ENCODE measurements around the gene ZNF138.
A peak's percentile ranks its signal among the peaks of the same experiment; 100 is the strongest.
"Not testable (repeated sequence)": the region's sequence is repeated elsewhere in the genome, so short reads cannot be mapped to it uniquely, and the experiment has no call there.

ZNF138 gene

DNA sequence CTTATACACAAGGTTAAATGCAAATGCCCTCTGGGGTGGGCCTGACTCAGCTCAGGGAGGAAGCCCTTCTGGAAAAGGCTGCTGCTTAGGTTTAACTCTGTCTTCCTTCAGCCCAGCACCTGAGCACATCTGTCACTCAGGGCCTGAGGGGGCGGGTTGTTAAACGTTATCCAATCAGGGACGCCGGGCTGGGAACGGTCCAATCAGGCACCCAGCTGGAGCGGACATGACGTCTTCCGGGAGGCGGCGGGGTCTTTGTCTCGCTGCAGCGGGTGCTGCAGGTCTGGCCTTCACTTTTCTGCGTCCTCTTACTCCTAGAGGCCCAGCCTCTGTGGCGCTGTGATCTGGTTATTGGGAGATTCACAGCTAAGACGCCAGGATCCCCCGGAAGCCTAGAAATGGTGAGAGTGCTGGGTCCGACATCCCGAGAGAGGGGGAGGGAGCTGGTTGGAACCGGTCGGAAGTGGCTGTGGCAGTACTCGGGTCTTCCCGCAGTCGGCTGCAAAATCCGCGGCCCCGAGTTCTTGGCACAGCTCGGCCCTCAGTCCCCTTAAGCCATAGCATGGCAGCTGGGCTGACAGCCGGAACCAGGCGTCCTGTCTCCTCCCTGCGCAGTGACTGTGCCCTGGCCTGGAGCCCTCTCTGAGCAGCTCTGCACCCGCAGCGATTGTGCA lies at the start of gene ZNF138:
ZNF138 (plus strand) TSS at position 258 of the 674 bp plus-strand sequence; CDS start at position 399, 141 bp downstream.
- peak; percentile 97 for DNase-seq
- in situ Hi-C loops (cut with MboI; ENCODE audit: low pct_unique_long_range_greater_than_20kb, low sequenced_read_pairs): no loop called here

DNA sequence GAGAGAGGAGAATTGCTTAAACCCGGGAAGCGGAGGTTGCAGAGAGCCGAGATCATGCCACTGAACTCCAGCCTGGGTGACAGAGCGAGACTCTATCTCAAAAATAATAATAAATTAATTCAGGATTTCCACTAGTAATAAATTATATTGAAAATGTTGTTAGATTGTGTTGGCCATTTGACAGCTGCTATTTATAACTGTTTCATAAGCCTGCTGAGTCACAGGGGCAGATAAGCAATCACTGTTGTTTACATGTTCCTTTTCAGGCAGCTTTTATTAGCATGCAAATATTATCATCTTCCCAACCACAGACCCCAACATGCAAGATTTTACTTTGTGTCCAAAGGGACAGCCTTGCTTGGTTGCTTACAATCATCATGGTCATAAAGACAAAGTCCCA lies 49.5 kb upstream of the ZNF138 start:
- no peak for DNase-seq

DNA sequence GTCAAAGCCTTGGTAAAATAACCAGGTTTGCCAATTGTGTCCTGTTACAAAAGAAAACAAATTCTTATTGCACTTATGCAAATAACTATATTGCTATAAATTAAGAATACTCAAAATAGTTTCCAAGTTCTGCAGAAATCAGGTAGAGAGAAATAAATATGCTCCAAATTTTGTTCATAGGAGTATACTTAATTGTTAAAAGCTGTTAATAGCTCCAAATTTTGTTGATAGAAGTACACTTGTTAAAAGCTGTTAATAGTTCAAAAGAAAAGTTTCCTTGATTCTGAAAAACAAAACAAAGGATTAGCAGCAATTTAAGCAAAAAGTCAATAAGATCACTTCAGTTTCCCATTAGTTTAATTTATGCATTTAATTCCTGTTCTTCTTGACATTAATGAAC lies 46.4 kb upstream of the ZNF138 start:
- in situ Hi-C loops (cut with MboI; ENCODE audit: low pct_unique_long_range_greater_than_20kb, low sequenced_read_pairs): no loop called here
- DNase-seq: no peak

More for the DNA sequence above, 49.5 kb upstream of the ZNF138 start:
- in situ Hi-C loops (cut with MboI; ENCODE audit: low pct_unique_long_range_greater_than_20kb, low sequenced_read_pairs): no loop called here

DNA sequence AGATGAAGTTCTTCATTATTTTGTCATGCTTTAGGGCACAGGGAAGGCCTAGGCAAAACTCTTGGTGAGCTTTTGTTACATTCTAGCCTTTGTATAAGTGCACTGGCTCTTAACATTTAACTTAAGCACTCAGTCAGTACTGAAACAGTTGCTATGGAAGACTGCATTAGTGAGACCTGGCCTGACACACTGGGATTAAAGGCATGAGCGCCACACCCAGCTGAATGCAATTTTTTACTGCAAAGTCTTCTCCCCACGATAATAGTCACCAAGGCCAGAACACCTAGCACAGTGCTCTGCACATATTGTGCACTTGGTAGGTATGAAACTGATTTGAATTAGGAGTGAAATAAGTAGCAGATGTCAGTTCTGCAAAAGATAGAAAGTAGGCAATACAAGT lies 41.2 kb upstream of the ZNF138 start:
- in situ Hi-C loops (cut with MboI; ENCODE audit: low pct_unique_long_range_greater_than_20kb, low sequenced_read_pairs): no loop called here

DNA sequence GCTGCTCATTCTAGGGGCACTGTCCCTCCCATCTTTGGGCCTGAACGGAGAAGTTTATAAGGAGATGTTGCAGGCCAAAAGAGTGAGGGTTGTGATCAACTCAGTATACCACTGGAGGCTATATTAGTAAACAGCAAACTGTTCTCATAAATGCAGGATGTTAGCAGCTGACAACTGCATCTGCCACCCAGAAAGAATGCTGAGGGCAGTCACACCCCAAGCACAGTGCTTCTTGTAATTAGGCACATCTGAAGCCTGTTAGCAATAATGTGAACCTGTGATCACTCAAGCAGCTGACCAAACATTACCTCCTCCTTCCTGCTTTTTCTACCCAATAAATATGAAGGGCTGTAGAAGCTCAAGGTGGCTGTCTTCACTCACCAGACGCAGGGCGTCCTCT lies 38.4 kb upstream of the ZNF138 start:
- DNase-seq: no peak
- in situ Hi-C loops (cut with MboI; ENCODE audit: low pct_unique_long_range_greater_than_20kb, low sequenced_read_pairs): no loop called here

More for the DNA sequence above, 41.2 kb upstream of the ZNF138 start:
- no peak for DNase-seq

DNA sequence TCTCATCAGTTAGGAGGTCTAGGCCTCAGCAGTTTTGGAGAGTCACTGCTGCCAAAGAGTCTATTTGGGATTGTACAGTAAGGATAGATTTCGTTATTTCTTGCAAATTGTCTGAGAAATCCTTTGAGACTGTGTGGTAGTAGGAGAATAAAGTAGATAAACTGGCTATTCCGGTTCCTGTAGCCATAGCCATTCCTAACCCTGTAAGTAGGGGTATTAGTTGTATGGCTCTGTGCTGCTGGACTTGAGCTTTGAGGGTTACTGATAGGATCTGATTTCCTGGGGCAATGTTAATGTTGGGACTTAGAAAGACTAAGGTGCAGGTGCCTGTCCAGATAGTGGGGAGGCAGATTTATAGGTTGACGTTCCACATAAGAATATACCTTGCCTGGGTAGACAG lies 36.1 kb upstream of the ZNF138 start:
- in situ Hi-C loops (cut with MboI; ENCODE audit: low pct_unique_long_range_greater_than_20kb, low sequenced_read_pairs): no loop called here
- no peak for DNase-seq

DNA sequence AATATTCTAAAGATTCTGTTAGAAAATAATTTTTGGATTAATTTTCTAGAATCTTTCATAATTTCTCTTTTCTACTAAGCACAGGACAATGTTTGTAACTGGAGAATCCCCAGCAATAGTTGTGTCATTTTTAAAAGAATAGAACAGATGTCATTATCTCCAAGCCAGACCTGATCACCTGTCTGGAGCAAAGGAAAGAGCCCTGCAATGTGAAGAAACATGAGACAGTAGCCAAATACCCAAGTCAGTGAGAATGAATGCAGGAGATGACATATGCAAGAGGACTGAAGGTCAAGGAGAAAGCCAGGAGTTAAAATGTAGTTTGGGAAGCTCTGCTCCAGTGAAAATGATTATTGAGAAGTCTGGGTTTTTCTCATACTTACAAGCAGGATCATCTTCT lies 25.4 kb upstream of the ZNF138 start:
- in situ Hi-C loops (cut with MboI; ENCODE audit: low pct_unique_long_range_greater_than_20kb, low sequenced_read_pairs): no loop called here
- DNase-seq: no peak

DNA sequence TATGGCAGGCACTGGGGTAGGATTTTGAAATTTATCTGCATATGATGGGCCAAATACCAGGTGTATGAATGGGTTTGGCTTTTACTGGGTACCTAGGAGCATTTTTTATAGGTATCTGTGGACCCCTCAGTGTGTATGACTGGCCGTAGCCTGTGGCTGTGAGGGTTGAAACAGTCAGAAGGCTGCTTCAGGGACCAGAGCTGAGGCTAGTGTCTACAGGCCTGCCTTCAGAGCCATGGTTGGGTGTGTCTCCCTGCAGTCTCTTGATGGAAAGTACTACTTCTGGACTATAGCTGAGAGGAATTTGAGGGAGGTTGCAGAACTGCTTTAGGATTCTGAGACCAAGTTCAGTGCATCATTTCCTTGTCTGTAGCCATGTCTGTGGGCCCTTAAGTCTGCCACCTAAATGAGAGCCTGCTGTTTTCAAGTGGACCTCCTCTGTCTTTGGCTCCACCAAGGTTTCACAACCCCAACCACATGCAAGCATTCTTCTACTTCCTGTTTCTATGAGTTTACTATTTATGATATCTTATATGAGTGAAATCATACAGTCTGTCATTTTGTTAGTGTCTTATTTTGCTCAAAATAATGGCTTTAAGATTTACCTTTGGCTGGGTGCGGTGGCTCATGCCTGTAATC lies 19.9 kb upstream of the ZNF138 start:
- in situ Hi-C loops (cut with MboI; ENCODE audit: low pct_unique_long_range_greater_than_20kb, low sequenced_read_pairs): no loop called here

DNA sequence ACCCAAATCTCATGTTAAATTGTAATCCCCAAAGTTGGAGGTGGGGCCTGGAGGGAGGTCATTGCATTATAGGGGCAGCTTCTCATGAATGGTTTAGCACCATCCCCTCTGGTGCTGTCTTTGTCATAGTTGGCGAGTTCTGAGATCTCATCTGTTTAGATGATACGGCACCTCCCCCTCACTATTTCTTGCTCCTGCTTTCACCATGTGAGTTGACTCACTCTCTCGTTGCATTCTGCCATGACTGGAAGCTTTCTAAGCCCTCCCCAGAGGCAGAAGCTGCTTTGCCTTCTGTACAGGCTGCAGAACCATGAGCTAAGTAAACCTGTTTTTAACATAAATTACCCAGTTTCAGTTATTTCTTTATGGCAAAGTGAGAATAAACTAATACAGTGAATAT lies 18.9 kb upstream of the ZNF138 start:
- DNase-seq: no peak
- in situ Hi-C loops (cut with MboI; ENCODE audit: low pct_unique_long_range_greater_than_20kb, low sequenced_read_pairs): no loop called here

More for the DNA sequence above, 19.9 kb upstream of the ZNF138 start:
- peak; percentile 25 for DNase-seq

DNA sequence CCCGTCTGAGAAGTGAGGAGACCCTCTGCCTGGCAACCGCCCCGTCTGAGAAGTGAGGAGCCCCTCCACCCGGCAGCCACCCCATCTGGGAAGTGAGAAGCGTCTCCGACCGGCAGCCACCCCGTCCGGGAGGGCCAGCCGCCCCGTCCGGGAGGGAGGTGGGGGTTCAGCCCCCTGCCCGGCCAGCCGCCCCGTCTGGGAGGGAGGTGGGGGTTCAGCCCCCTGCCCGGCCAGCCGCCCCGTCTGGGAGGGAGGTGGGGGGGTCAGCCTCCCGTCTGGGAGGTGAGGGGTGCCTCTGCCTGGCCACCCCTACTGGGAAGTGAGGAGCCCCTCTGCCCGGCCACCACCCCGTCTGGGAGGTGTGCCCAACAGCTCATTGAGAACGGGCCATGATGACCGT lies 9.4 kb upstream of the ZNF138 start:
- in situ Hi-C loops (cut with MboI; ENCODE audit: low pct_unique_long_range_greater_than_20kb, low sequenced_read_pairs); DNase-seq: not testable (repeated sequence)

DNA sequence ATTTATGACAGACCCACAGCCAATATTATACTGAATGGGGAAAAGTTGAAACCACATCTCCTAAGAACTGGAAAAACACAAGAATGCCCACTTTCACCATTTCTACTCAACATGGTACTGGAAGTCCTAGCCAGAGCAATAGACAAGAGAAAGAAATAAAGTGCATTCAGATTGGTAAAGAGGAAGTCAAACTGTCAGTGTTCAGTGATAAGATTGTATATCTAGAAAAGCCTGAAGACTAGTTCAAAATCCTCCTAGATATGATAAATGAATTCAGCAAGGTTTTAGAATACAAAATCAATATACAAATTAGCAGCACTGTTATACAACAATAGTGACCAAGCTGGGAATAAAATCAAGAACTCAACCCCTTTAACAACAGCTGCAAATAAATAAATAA lies 6.9 kb upstream of the ZNF138 start:
- DNase-seq: no peak
- in situ Hi-C loops (cut with MboI; ENCODE audit: low pct_unique_long_range_greater_than_20kb, low sequenced_read_pairs): no loop called here

DNA sequence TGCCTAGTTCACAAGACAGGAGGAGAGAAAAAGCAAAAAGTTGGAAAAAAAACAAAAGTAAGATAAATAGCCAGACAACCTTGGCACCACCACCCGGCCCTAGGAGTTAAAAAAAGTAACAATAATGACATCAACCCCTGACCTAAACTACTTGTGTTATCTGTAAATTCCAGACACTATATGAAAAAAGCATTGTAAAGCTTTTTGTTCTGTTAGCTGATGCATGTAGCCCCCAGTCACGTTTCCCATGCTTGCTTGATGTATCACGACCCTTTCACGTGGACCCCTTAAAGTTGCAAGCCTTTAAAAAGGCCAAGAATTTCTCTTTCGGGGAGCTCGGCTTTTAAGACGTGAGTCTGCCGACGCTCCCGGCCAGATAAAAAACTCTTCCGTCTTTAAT lies 5.0 kb upstream of the ZNF138 start:
- in situ Hi-C loops (cut with MboI; ENCODE audit: low pct_unique_long_range_greater_than_20kb, low sequenced_read_pairs); DNase-seq: not testable (repeated sequence)

DNA sequence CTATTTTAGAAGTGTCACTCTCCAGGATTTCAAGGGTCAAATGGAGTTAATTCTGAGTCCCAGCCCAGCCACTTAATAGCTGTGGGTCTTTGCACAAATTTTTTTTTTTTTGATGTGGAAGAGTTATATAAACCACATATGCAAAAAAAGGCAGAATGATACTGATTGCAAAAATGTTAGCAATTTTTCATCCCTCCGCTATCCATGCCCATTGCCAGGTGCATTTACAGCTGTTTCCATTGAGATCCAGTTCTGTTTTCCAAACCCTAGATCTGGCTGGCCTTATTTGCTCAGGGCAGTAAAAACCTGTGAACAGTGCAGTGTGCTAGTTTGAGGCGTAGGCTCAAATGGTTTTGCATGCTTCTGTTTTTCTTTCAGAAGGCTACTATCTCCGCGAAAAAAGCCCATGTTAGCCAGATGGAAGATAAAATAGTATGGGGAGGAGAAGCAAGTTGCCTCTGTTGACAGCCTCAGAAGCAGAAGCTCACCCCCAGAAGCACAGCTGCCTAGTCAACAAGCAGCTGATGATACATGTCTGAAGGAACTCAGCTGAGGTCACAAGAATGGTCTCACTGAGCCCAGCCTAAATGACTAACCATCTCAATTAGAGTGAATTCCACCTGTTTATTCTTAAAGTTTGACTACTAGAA lies 997 bp upstream of the ZNF138 start:
- DNase-seq: no peak
- in situ Hi-C loops (cut with MboI; ENCODE audit: low pct_unique_long_range_greater_than_20kb, low sequenced_read_pairs): no loop called here

DNA sequence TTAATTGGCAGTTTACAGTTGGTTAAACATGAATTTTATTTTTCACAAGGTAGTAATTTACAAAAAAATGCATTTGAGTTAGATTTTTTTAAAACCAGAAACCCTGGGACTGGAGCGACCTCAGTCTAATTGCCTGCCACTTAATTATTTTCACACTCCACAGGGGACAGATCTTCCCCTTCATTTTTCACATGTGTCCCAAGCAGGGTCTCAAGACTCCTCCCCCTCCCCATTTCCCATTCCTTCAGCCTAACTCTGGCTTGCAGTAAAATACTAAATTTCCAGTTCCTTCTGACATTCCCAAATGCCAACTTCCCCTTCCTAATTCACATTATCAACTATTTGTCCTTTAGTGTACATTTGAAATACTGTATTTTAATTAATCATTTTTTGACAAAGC lies 948 bp downstream of the ZNF138 start:
- in situ Hi-C loops (cut with MboI; ENCODE audit: low pct_unique_long_range_greater_than_20kb, low sequenced_read_pairs): no loop called here
- DNase-seq: peak; percentile 12

DNA sequence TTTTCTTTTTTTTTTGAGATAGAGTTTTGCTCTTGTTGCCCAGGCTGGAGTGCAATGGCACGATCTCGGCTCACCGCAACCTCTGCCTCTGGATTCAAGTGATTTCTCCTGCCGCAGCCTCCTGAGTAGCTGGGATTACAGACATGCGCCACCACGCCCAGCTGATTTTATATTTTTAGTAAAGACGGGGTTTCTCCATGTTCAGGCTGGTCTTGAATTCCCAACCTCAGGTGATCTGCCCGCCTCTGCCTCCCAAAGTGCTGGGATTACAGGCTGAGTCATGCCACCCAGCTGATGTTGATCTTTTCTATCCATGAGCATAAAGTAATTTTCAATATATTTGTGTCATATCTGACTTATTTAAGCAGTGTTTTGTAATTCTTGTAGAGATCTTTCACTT lies 4.9 kb downstream of the ZNF138 start:
- in situ Hi-C loops (cut with MboI; ENCODE audit: low pct_unique_long_range_greater_than_20kb, low sequenced_read_pairs); DNase-seq: not testable (repeated sequence)

DNA sequence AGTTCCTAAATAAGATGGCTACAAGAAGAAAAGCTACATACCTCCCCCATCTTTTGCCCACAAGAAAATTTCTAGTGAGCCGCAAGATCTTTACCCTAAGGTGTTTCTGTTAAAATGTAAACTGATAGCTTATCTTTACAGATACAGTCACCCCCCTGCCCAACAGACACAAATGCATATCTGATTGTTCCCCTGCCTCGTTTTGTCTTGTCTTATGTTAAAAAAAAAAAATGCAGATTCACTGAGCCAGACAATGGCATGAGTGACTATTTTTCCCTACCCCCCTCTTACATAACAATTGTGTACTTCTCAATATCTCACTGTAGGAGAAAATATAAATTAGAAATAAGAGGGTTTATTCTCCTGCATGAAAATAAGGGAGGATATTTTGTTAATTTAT lies 8.5 kb downstream of the ZNF138 start:
- in situ Hi-C loops (cut with MboI; ENCODE audit: low pct_unique_long_range_greater_than_20kb, low sequenced_read_pairs): no loop called here
- DNase-seq: no peak

DNA sequence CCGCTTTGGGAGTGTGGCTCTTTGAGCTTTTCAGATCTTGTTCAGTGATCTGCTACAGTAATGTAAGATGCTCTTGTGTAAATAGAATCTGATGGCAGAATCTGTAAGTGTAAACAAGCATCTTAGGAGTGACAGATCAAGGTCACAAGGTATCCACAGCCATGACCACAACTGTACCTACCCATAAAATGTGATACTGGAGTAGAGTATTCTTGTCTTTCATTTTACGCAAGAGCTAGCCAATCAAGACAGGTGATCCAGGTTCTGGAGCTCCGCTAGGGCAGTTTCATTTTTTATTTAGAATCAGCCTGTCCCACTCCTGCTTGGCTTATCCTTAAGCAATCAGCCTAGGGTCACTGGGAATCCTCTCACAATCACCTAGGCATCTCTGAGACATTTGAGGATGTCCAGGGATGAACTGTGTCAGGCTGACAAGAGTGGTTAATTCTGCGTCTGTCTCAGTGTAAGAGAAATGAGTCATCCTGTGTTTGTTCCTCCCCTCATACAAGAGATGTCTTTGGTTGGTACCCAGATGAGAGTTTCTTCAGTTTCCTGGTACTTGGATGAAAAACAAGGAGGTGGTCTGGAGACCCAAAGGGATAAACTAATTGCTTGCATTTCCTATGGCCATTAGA lies 13.6 kb downstream of the ZNF138 start:
- no peak for DNase-seq
- in situ Hi-C loops (cut with MboI; ENCODE audit: low pct_unique_long_range_greater_than_20kb, low sequenced_read_pairs): no loop called here

DNA sequence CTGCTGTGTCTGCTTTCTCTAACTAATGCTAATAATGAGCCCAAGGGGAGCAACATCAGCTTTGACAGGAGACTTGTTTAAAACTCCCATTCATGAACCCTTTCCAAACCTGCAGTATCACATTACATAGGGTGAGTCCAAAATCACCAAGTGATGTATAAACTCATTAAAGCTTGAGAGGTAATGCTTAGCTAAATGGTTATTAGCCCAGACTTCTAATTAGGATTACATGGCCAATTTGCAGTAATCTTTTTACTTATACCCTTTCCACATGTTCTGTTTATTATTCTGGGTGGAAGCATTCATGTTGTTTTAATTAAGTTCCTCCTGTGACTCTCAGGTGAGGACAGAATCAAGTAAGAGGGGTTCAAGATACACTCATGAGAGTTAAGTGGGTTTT lies 17.5 kb downstream of the ZNF138 start:
- DNase-seq: no peak
- in situ Hi-C loops (cut with MboI; ENCODE audit: low pct_unique_long_range_greater_than_20kb, low sequenced_read_pairs): no loop called here

DNA sequence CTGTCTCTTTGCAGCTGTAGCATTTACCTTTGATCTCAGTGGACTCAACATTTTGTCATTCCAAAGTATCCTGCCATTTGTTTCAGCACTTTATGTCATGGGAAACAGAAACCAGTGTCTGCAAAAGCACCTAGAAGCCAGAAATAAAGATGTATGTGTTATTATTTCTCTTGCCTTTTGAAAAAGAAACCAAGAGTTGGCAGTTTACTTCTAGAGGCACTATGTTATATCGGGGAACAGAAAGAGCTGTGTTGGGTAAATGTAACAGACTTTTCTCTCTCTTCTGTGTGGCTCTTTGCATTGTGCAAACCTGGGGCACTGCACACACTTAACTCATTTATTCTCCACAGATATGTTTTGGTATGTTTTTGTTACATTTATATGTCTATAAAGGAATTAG lies 36.7 kb downstream of the ZNF138 start:
- in situ Hi-C loops (cut with MboI; ENCODE audit: low pct_unique_long_range_greater_than_20kb, low sequenced_read_pairs): no loop called here
- DNase-seq: no peak

DNA sequence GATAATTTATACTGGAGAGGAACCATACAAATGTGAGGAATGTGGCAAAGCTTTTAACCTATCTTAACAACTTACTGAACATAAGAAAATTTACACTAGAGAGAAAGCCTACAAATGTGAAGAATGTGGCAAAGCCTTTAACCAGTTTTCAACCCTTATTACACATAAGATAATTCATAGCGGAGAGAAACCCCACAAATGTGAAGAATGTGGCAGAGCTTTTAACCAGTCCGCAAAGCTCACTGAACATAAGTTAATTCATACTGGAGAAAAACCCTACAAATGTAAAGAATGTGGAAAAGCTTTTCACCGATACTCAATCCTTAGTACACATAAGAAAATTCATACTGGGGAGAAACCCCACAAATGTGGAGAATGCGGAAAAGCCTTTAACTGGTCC lies 37.9 kb downstream of the ZNF138 start:
- DNase-seq: no peak
- in situ Hi-C loops (cut with MboI; ENCODE audit: low pct_unique_long_range_greater_than_20kb, low sequenced_read_pairs): no loop called here

All from KBM-7 (cell line).